Right lobe of liver (tissue), 6 donors: ENCODE results near the gene FAM110C. TPM values are rescaled to one million over a fixed set of nuclear protein-coding genes. Genes with fewer than 3 reads are reported as not detected.

Experiments
- ATAC-seq, 4 donors: fragments of 200-7000 bp; cut with Tn5 transposase; one replicate each; pipeline ENCODE4 v1.9.1; 2020; ENCODE audit warnings: mild to moderate bottlenecking in 4 of 4, moderate library complexity in 4 of 4
- DNase-seq, 3 donors: peaks; one replicate each; pipeline ENCODE4 v3.0.0-alpha.2; 2020
- H3K27ac ChIP-seq, 3 donors: fragments of 200-600 bp; one replicate each; pipeline ENCODE4 v1.8.0; 2022
- H3K27me3 ChIP-seq, 2 donors: fragments of 200-600 bp; one replicate each; pipeline ENCODE4 v1.8.0; 2022
- H3K36me3 ChIP-seq, 4 donors: fragments of 200-600 bp; sonication (generic) in 1 of 4; one replicate each; pipeline versions ENCODE4 v1.5.1 to v1.8.0; 2017 to 2022; ENCODE audit warnings: control low read depth in 1 of 4
- H3K4me1 ChIP-seq, 4 donors: fragments of 200-600 bp; sonication (generic) in 1 of 4; one replicate each; pipeline versions ENCODE4 v1.5.1 to v1.8.0; 2017 to 2022; ENCODE audit warnings: control low read depth in 1 of 4
- H3K4me3 ChIP-seq, 3 donors: fragments of 200-600 bp; one replicate each; pipeline ENCODE4 v1.8.0; 2022
- H3K9me3 ChIP-seq, 4 donors: fragments of 200-600 bp; sonication (generic) in 1 of 4; one replicate each; pipeline versions ENCODE4 v1.5.1 to v1.8.0; 2017 to 2022; ENCODE audit warnings: control low read depth in 1 of 4
- POLR2A ChIP-seq: fragments of 450-650 bp; IDR thresholded peaks from one replicate; pipeline ENCODE4 v1.6.1; 2017; ENCODE audit warnings: antibody characterized with exemption, mild to moderate bottlenecking
- WGBS: methylation state at CpG from one replicate; pipeline ENCODE4 v1.1.6; 2018; ENCODE audit warnings: low coverage, low lambda C conversion rate; ENCODE audit not compliant: insufficient coverage; ENCODE audit errors: missing lambda C conversion rate; 5-methylcytosine and 5-hydroxymethylcytosine counted together
- intact Hi-C, 2 donors: fragments of 100-400 bp; cut with DNase I; formaldehyde crosslinking; loops; one replicate each; pipeline versions ENCODE4 v1.11.2 to v1.14.1; 2022
- total RNA-seq, 6 experiments: library from RNA; depleted of rRNA in 2 of 6; stranded (reverse); fragments of >200 nt in 2 of 6; fragmentation: NEBNext Ultra II Directional in 3 of 6; extraction: Animal tissue kit (Norgen Biotek cat#: 25700) in 3 of 6; gene quantifications; one replicate each; pipeline versions ENCODE4 v1.1.0 to v1.2.4, GENCODE V29; 2016 to 2023
- TF ChIP-seq, protein P1 (sequence below), 4 donors: fragments of 200-600 bp in 3 of 4; fragments of 450-650 bp in 1 of 4; IDR thresholded peaks; one replicate each; pipeline versions ENCODE4 v1.5.1 to v1.8.0; 2016 to 2022; ENCODE audit warnings: antibody characterized with exemption in 4 of 4, mild to moderate bottlenecking in 2 of 4
- donor health status: DM: no; HTN: yes; CAD: no.
- donor health status: DM: no; HTN: no; CAD: no.
- donor health status: DM: no; HTN: no; CAD: no.
- donor health status: DM: no; HTN: yes; CAD: no.
- donor health status: DM: no; HTN: yes; CAD: no.

FAM110C gene
- total RNA-seq, 6 experiments from 2014 or later: 5.6 to 17.8 (median 8.8) TPM

DNA sequence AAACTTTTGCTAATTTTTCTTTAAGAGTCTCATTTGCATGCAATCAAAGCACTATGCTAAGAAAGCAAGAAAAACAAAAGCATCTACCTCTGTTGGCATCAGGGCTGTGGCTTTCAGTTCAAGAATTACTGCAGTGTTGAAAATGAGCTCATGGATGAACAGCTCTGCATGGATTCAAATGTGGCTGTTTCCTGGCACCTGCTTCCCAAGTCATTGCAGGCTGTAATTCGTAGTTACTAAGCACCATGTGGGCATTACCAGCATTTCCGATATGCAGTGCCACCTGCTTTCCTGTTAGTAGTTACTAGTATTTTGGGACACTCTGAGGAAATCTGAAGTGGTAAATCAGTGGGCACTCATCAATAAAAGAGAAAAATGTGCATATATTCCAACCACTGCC is 37.8 kb upstream of the FAM110C start:
- TF ChIP-seq, protein P1, sequence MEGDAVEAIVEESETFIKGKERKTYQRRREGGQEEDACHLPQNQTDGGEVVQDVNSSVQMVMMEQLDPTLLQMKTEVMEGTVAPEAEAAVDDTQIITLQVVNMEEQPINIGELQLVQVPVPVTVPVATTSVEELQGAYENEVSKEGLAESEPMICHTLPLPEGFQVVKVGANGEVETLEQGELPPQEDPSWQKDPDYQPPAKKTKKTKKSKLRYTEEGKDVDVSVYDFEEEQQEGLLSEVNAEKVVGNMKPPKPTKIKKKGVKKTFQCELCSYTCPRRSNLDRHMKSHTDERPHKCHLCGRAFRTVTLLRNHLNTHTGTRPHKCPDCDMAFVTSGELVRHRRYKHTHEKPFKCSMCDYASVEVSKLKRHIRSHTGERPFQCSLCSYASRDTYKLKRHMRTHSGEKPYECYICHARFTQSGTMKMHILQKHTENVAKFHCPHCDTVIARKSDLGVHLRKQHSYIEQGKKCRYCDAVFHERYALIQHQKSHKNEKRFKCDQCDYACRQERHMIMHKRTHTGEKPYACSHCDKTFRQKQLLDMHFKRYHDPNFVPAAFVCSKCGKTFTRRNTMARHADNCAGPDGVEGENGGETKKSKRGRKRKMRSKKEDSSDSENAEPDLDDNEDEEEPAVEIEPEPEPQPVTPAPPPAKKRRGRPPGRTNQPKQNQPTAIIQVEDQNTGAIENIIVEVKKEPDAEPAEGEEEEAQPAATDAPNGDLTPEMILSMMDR (IDR thresholded peaks at IDR 0.05): no peak
- no peak for TF ChIP-seq POLR2A
- no peaks in the 10 kb centered on the region for H3K27me3 ChIP-seq
- no peak overlapping the region for H3K27ac ChIP-seq
- H3K36me3 ChIP-seq: no peaks in the 10 kb centered on the region
- H3K4me3 ChIP-seq: no peak overlapping the region
- H3K4me1 ChIP-seq: no peaks in the 10 kb centered on the region
- intact Hi-C loops: no loop called here
- H3K9me3 ChIP-seq: no peaks in the 10 kb centered on the region
- DNase-seq (no peak), ATAC-seq (no peak)
- WGBS: 65% methylated on average over 2 of the region's 2 CpGs

DNA sequence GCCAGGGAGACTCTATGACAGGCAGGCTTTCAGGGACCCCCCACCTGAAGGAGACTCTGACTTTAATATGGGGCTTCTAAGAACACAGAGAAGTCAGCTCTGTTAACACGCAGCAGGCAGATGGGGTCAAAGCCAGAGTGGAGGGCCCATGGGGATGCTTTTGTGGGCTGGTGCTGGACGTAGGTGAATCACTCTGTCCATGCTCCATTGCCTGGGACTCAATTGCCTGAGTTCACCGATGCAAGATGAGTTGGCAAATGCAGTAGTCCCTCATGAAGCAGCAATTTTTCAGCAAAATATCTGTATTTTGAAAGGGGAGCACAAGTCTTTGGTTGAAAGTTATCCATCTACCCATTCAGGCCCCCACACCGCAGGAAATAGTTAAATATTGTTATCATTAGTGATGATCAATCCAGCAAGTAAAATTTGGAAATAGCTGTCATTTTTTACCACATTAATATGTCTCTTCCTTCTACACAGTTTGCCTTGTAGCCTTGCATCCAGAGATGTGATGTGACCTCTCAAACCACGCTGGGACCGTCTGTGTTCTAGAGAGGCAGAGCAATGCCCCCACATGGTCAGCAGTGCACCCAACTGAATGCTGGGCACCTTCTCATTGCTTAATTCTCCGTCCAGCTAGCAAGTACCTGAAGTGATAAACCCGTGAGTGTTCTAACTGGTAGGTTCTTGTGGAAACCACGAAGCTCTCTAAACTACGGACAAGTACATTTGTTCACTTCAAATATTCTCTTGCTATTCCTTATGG is 34.8 kb upstream of the FAM110C start:
- Histone ChIP-seq H3K9me3 (no peaks in the 10 kb centered on the region), H3K27ac (no peak overlapping the region), H3K4me1 (no peaks in the 10 kb centered on the region), H3K4me3 (no peak overlapping the region), H3K36me3 (no peaks in the 10 kb centered on the region), H3K27me3 (no peaks in the 10 kb centered on the region)
- intact Hi-C loops: no loop called here
- 48% methylated on average over 10 of the region's 10 CpGs for WGBS
- ATAC-seq (peak; percentile 87 to 100 (median 97)), DNase-seq (peak in 2 of 3 donors; percentile 49 to 60)
- TF ChIP-seq POLR2A: no peak
- TF ChIP-seq, protein P1 (IDR thresholded peaks at IDR 0.05): peak; percentile 24 to 55 (median 46)

DNA sequence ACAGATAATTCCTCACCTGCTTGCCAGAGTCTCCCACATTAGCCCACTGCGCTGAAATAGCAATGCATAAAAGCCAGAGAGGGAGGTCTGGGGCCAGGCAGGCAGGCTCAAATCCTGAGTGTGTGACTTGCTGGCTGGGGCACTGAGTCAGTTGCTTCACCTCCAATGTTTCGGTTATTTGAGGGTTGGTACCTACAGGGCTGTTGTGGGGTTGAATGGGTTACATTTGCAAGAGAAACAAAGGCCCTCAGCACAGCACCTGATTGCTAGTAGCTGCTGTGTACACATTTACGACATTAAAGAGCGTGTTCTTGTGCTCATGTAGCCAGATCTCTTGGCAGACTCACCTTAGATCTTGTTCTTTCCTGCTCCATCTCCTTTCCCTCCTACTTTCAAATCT is 34.1 kb upstream of the FAM110C start:
- 51% methylated on average over 4 of the region's 4 CpGs for WGBS
- ATAC-seq (no peak), DNase-seq (no peak)
- no peaks in the 10 kb centered on the region for H3K36me3 ChIP-seq
- H3K27me3 ChIP-seq: no peaks in the 10 kb centered on the region
- H3K4me3 ChIP-seq: no peak overlapping the region
- TF ChIP-seq, protein P1 (IDR thresholded peaks at IDR 0.05): no peak
- TF ChIP-seq POLR2A: no peak
- no peaks in the 10 kb centered on the region for H3K9me3 ChIP-seq
- no peaks in the 10 kb centered on the region for H3K4me1 ChIP-seq
- no peak overlapping the region for H3K27ac ChIP-seq
- intact Hi-C loops: no loop called here

DNA sequence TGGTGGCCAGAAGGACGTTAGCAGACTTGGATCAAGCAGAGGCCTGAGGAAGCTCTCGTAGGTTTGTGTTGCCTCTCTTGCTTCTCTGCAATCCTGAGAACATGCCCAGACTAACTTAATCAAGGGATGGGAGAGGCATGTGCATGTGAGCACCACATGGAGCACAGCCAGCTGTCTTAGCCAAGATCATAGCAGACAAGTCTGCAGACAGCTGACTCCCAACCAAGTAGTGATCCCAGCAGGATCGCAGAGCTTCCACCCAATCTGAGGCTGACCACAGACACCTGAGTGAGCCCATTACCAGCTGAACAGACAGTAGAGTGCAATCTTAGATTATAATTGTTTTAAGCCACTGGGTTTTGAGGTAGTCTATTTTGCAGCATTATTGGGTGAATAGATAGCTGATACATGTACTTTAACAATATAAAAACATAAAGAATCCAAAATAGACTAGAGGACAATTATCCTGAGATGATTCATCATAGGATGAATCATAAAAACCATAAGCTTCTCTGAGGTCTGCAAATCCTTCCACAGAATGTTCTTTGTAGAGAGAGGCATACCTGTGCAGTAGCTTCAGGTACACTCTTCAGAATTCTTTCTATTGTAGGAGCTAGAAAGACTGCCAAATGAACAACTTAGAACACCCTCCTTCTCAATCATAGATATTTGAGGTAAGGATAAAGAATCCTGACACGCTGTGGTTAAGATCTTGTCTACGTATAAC is 25.2 kb upstream of the FAM110C start:
- Histone ChIP-seq H3K27me3 (no peaks in the 10 kb centered on the region), H3K36me3 (no peaks in the 10 kb centered on the region), H3K9me3 (no peaks in the 10 kb centered on the region), H3K27ac (no peak overlapping the region), H3K4me1 (no peaks in the 10 kb centered on the region), H3K4me3 (no peak overlapping the region)
- WGBS: 88% methylated on average over 5 of the region's 5 CpGs
- no peak for DNase-seq
- no peak for ATAC-seq
- TF ChIP-seq, protein P1 (IDR thresholded peaks at IDR 0.05): no peak
- TF ChIP-seq POLR2A: no peak
- intact Hi-C loops: no loop called here
